Lower leg skin (tissue), 4 donors: ENCODE data around the gene RPS6KL1. TPM values are rescaled to one million over a fixed set of nuclear protein-coding genes. Genes with fewer than 3 reads are reported as not detected.

Experiments used
- DNase-seq, 2 donors: peaks; one replicate each; pipeline ENCODE4 v3.0.0-alpha.2; 2019; ENCODE audit warnings: low spot score in 2 of 2
- H3K4me3 ChIP-seq: fragments of 200-600 bp; sonication (generic); 2 replicates; pipeline ENCODE4 v1.5.1; 2017; ENCODE audit warnings: mild to moderate bottlenecking, low read depth; ENCODE audit not compliant: poor library complexity, severe bottlenecking
- CTCF ChIP-seq, 3 donors: fragments of 450-650 bp; IDR thresholded peaks; one replicate each; pipeline ENCODE4 v1.5.1; 2016; ENCODE audit warnings: antibody characterized with exemption in 3 of 3, mild to moderate bottlenecking in 3 of 3, moderate library complexity in 2 of 3
- POLR2A ChIP-seq, 2 donors: fragments of 450-650 bp; IDR thresholded peaks; one replicate each; pipeline ENCODE4 v1.6.1; 2016 to 2017; ENCODE audit warnings: antibody characterized with exemption in 2 of 2, mild to moderate bottlenecking in 1 of 2, moderate library complexity in 1 of 2
- WGBS, 2 donors: methylation state at CpG; one replicate each; pipeline ENCODE4 v1.1.5; 2018; 5-methylcytosine and 5-hydroxymethylcytosine counted together
- intact Hi-C: fragments of 100-400 bp; cut with DNase I; formaldehyde crosslinking; loops from one replicate; pipeline ENCODE4 v1.15.0; 2023; ENCODE audit warnings: low total_unique reads
- total RNA-seq, 4 donors: library from RNA; depleted of rRNA; stranded (reverse); fragments of >200 nt; gene quantifications; one replicate each; pipeline ENCODE4 v1.1.0, GENCODE V29; 2016

The RPS6KL1 gene
- total RNA-seq, 4 donors from 2014 or later, result 0.38 to 3.7 (median 2.1) TPM

- DNase-seq, result peak; percentile 79 to 93
- intact Hi-C loops, result loop anchor here (10.0 kb wide), 1 partner anchor 171 kb away; no protein-coding TSS in a partner anchor
- 28 to 37% methylated on average over 6 of the region's 6 CpGs for WGBS, 2 donors
- no peak for TF ChIP-seq POLR2A (IDR thresholded peaks at IDR 0.05)
- peak in 1 of 3 donors; percentile 38 for TF ChIP-seq CTCF (IDR thresholded peaks at IDR 0.05)
- no peak overlapping the region for H3K4me3 ChIP-seq
Observed at GRCh38 chr14:74913986-74914573, 9.0 kb downstream of the RPS6KL1 start.

- no peak overlapping the region for H3K4me3 ChIP-seq
- 61 to 74% methylated on average over 5 of the region's 5 CpGs for WGBS, 2 donors
- no peak for TF ChIP-seq POLR2A (IDR thresholded peaks at IDR 0.05)
- TF ChIP-seq CTCF (IDR thresholded peaks at IDR 0.05), result no peak
- intact Hi-C loops, result loop anchor here (10.0 kb wide), 1 partner anchor 171 kb away; no protein-coding TSS in a partner anchor
- no peak for DNase-seq
Observed at GRCh38 chr14:74913393-74913910, 9.6 kb downstream of the RPS6KL1 start.

GRCh38 chr14:74912801-74913200, 10.3 kb downstream of the RPS6KL1 start:
- intact Hi-C loops, result loop anchor here (10.0 kb wide), 1 partner anchor 172 kb away; no protein-coding TSS in a partner anchor
- 78 to 88% methylated on average over 10 of the region's 10 CpGs for WGBS, 2 donors
- no peak overlapping the region for H3K4me3 ChIP-seq
- DNase-seq, result peak in 1 of 2 donors; percentile 76
- TF ChIP-seq CTCF (IDR thresholded peaks at IDR 0.05) (no peak), POLR2A (IDR thresholded peaks at IDR 0.05) (no peak)

- 83 to 97% methylated on average over 1 to 6 of the region's 6 CpGs for WGBS, 2 donors
- TF ChIP-seq POLR2A (IDR thresholded peaks at IDR 0.05), result no peak
- no peak for TF ChIP-seq CTCF (IDR thresholded peaks at IDR 0.05)
- DNase-seq, result peak in 1 of 2 donors; percentile 76
- no peak overlapping the region for H3K4me3 ChIP-seq
- intact Hi-C loops, result loop anchor here (10.0 kb wide), 1 partner anchor 173 kb away; no protein-coding TSS in a partner anchor
Observed at GRCh38 chr14:74912111-74912510, 10.9 kb downstream of the RPS6KL1 start.

GRCh38 chr14:74911704-74912103, 11.4 kb downstream of the RPS6KL1 start:
- WGBS, 2 donors, result 59 to 70% methylated on average over 5 of the region's 5 CpGs
- intact Hi-C loops, result loop anchor here (10.0 kb wide), 1 partner anchor 173 kb away; no protein-coding TSS in a partner anchor
- H3K4me3 ChIP-seq, result no peak overlapping the region
- peak in 1 of 2 donors; percentile 68 for DNase-seq
- TF ChIP-seq POLR2A (IDR thresholded peaks at IDR 0.05), result no peak
- TF ChIP-seq CTCF (IDR thresholded peaks at IDR 0.05), result no peak
